ENCODE results near the gene PRPF8. TPM values are rescaled to one million over a fixed set of nuclear protein-coding genes. Genes with fewer than 3 reads are reported as not detected.

The PRPF8 gene
- total and polyA plus RNA-seq, 3 donors from 2014 or later = 307 to 325 (median 315) TPM

DNA sequence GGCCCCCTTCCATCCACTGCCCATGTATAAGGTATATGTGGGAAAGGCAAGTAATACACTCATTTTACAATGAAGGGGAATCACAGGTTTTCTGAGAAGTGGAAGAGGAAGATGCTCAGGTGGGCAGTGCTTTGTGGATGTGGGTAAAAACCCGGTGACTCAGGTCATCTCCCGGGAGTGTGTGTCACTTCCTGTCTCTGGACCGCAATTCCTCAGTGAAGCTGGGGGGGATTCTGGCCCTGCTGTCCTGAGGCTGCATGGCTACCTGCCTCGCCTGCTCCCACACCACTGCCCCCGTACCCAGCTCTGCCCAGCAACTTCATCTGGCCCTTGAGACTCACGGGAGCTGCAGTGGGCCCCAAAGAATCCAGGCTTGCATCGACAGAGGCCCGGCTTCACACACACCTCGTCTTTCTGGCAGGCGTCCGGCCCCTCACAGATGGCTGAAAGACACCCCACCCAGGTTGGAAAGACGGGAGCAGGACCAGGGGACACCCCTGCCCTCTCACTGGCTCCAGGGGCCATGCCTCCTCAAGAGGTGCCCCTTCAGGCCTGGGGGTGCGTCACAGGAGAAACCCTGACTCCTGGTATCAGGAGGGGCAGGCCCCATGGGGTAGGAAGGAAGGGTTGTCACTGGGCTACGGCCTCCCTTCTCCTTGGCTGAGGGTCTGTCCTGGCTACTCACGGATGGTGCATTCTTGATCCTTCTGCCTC lies 40.0 kb downstream of the PRPF8 start:
- Histone ChIP-seq H3K27ac (peak overlapping the region in 1 of 2 donors; percentile 59), H3K9me3 (no peaks in the 10 kb centered on the region), H3K4me1 (peaks cover 15% of the 10 kb centered on the region), H3K4me3 (no peak overlapping the region), H3K27me3 (no peaks in the 10 kb centered on the region), H3K36me3 (ENCODE audit: low read depth, missing control alignments) (no peaks in the 10 kb centered on the region)
- TF ChIP-seq, protein P1, sequence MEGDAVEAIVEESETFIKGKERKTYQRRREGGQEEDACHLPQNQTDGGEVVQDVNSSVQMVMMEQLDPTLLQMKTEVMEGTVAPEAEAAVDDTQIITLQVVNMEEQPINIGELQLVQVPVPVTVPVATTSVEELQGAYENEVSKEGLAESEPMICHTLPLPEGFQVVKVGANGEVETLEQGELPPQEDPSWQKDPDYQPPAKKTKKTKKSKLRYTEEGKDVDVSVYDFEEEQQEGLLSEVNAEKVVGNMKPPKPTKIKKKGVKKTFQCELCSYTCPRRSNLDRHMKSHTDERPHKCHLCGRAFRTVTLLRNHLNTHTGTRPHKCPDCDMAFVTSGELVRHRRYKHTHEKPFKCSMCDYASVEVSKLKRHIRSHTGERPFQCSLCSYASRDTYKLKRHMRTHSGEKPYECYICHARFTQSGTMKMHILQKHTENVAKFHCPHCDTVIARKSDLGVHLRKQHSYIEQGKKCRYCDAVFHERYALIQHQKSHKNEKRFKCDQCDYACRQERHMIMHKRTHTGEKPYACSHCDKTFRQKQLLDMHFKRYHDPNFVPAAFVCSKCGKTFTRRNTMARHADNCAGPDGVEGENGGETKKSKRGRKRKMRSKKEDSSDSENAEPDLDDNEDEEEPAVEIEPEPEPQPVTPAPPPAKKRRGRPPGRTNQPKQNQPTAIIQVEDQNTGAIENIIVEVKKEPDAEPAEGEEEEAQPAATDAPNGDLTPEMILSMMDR (IDR thresholded peaks at IDR 0.05) = no peak
- TF ChIP-seq POLR2A (IDR thresholded peaks at IDR 0.05) = no peak
- intact Hi-C loops (cut with DNase I; ENCODE audit: low total_unique reads) = loop anchor here (5.0 kb wide), 1 partner anchor 67 kb away; no protein-coding TSS in a partner anchor
- no peak for DNase-seq
- WGBS, 2 donors = 71 to 78% methylated on average over 13 to 15 of the region's 15 CpGs

DNA sequence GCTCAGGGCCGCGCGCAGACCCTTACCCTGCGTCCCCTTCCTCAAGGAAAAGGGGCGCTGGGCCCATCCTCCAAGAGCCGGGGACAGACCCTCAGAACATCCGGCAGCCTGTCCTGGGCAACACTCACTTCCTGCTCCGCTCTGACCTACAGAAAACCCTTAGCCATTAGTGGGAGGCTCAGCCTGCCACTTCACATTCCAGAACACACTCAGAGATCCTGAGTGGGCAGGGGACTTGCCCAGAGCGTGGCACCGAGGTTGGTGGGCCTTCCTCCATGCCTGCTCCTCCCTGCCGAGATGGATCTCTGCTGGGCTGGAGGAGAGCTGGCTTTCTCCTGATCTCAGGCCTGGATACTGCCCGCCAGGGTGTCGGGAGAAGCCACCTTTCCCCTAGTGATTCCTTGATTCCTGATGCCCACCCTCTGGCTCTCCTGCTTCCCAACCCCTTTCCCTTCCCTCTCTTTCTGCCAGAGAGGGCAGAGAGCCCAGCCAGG lies 40.6 kb downstream of the PRPF8 start:
- 36 to 56% methylated on average over 5 to 9 of the region's 13 CpGs for WGBS, 2 donors
- H3K4me1 ChIP-seq = peaks cover 15% of the 10 kb centered on the region
- no peaks in the 10 kb centered on the region for H3K36me3 ChIP-seq (ENCODE audit: low read depth, missing control alignments)
- TF ChIP-seq POLR2A (IDR thresholded peaks at IDR 0.05) = no peak
- TF ChIP-seq, protein P1 (IDR thresholded peaks at IDR 0.05) = no peak
- DNase-seq = no peak
- intact Hi-C loops (cut with DNase I; ENCODE audit: low total_unique reads) = no loop called here
- no peak overlapping the region for H3K27ac ChIP-seq
- H3K27me3 ChIP-seq = no peaks in the 10 kb centered on the region
- peak overlapping the region; percentile 20 to 43 for H3K4me3 ChIP-seq
- H3K9me3 ChIP-seq = no peaks in the 10 kb centered on the region

DNA sequence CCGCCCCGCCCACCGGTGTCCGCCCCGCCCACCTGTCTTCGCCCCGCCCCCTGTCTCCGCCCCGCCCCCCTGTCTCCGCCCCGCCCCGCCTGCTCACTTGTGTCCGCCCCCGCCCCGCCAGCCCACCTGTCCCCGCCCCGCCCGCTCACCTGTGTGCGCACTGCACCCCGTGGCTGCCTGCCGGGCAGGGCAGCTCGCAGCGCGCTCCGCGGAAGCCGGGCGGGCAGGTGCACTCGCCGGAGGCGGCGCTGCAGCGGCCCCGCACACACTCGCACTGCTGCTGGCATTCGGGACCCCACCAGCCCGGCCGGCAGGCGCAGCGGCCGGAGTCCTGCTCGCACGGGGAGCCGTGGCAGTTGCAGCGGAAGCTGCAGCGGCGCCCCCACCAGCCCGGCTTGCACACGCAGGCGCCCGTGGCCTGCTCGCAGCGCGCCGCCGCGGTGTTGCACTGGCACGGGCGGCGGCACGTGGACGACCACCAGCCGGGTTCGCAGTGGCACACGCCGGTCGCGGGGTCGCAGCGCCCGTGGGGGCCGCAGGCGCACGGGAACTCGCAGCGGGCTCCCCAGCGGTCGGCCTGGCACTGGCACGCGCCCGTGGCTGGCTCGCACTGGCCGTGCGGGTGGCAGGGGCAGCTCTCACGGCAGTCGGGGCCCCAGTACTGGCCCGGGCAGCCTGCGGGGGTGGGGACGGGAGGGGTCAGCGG lies 41.2 kb downstream of the PRPF8 start:
- Histone ChIP-seq H3K27me3 (no peaks in the 10 kb centered on the region), H3K36me3 (ENCODE audit: low read depth, missing control alignments) (no peaks in the 10 kb centered on the region), H3K4me3 (peak overlapping the region; percentile 20 to 43), H3K9me3 (no peaks in the 10 kb centered on the region), H3K4me1 (peaks cover 14% of the 10 kb centered on the region), H3K27ac (no peak overlapping the region)
- 1% methylated on average over 36 of the region's 90 CpGs; no CpG with 5 or more reads in 1 of the 2 donors for WGBS, 2 donors
- TF ChIP-seq, protein P1 (IDR thresholded peaks at IDR 0.05) = peak in 1 of 3 experiments; percentile 12
- no peak for TF ChIP-seq POLR2A (IDR thresholded peaks at IDR 0.05)
- peak; percentile 64 for DNase-seq
- intact Hi-C loops (cut with DNase I; ENCODE audit: low total_unique reads) = no loop called here

DNA sequence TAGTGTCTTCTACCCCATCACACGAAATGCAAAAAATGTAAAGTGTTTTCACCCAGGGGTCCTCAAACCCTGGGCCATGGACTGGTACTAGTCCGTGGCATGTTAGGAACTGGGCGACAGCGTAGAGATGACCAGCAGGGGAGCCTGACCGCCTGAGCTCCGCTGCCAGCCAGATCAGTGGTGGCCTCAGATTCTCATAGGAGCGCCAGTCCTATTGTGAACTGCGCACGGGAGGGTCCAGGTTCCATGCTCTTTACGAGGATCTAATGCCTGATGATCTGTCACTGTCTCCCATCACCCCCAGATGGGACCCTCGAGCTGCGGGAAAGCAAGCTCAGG lies 43.6 kb downstream of the PRPF8 start:
- intact Hi-C loops (cut with DNase I; ENCODE audit: low total_unique reads) = no loop called here
- H3K9me3 ChIP-seq = no peaks in the 10 kb centered on the region
- H3K36me3 ChIP-seq (ENCODE audit: low read depth, missing control alignments) = no peaks in the 10 kb centered on the region
- no peak for TF ChIP-seq POLR2A (IDR thresholded peaks at IDR 0.05)
- TF ChIP-seq, protein P1 (IDR thresholded peaks at IDR 0.05) = no peak
- WGBS, 2 donors = 88% methylated on average over 12 of the region's 12 CpGs
- H3K4me1 ChIP-seq = peaks cover 6% of the 10 kb centered on the region
- no peak overlapping the region for H3K4me3 ChIP-seq
- H3K27me3 ChIP-seq = no peaks in the 10 kb centered on the region
- H3K27ac ChIP-seq = no peak overlapping the region
- no peak for DNase-seq
